Natural killer cell (primary cell): ENCODE data around the gene GPR4. TPM values are rescaled to one million over a fixed set of nuclear protein-coding genes. Genes with fewer than 3 reads are reported as not detected.
A peak's percentile ranks its signal among the peaks of the same experiment; 100 is the strongest.

Experiments used
- ATAC-seq, 3 donors: fragments of 150-1000 bp in 2 of 3; fragments of 200-7000 bp in 1 of 3; cut with Tn5 transposase; 1 replicate in 1 of 3; 2 replicates in 2 of 3; pipeline ENCODE4 v1.10.0; 2021; ENCODE audit warnings: mild to moderate bottlenecking in 2 of 3, moderate library complexity in 2 of 3
- DNase-seq, 2 donors: peaks; one replicate each; pipeline versions ENCODE4 v3.0.0 to v3.0.0-alpha.2; 2013 to 2021; ENCODE audit warnings: mixed read lengths in 1 of 2
- H3K27ac ChIP-seq: one replicate; pipeline ENCODE4 v1.5.1; 2013; ENCODE audit warnings: mild to moderate bottlenecking, low read length
- H3K27me3 ChIP-seq: one replicate; pipeline ENCODE4 v1.6.1; 2013; ENCODE audit warnings: low read length; ENCODE audit not compliant: control insufficient read depth, insufficient read depth
- H3K36me3 ChIP-seq: one replicate; pipeline ENCODE4 v1.6.1; 2013; ENCODE audit warnings: low read length; ENCODE audit not compliant: control insufficient read depth, insufficient read depth
- H3K4me1 ChIP-seq: one replicate; pipeline ENCODE4 v1.6.1; 2013; ENCODE audit warnings: low read length; ENCODE audit not compliant: control insufficient read depth, insufficient read depth
- H3K4me3 ChIP-seq: one replicate; pipeline ENCODE4 v1.5.1; 2013; ENCODE audit warnings: low read length
- H3K9me3 ChIP-seq: one replicate; pipeline ENCODE4 v1.6.1; 2013; ENCODE audit warnings: low read length; ENCODE audit not compliant: control insufficient read depth, insufficient read depth
- H3K27ac Mint-ChIP-seq, 2 donors: one replicate each; pipeline ENCODE4 v1.8.0; 2022; ENCODE audit warnings: mild to moderate bottlenecking in 2 of 2, mixed read lengths in 2 of 2, moderate library complexity in 1 of 2
- H3K27me3 Mint-ChIP-seq, 2 donors: one replicate each; pipeline ENCODE4 v1.8.0; 2022; ENCODE audit warnings: low read depth in 2 of 2, mixed read lengths in 2 of 2
- H3K36me3 Mint-ChIP-seq: one replicate; pipeline ENCODE4 v1.8.0; 2022; ENCODE audit warnings: mixed read lengths
- H3K4me1 Mint-ChIP-seq, 2 donors: one replicate each; pipeline ENCODE4 v1.8.0; 2022; ENCODE audit warnings: mixed read lengths in 2 of 2
- H3K4me3 Mint-ChIP-seq: one replicate; pipeline ENCODE4 v1.8.0; 2022; ENCODE audit warnings: mild to moderate bottlenecking, moderate library complexity, mixed read lengths
- H3K9me3 Mint-ChIP-seq, 2 donors: one replicate each; pipeline ENCODE4 v1.8.0; 2022; ENCODE audit warnings: mixed read lengths in 2 of 2
- WGBS: methylation state at CpG from one replicate; pipeline ENCODE4 v1.1.7; 2013; ENCODE audit warnings: missing lambda C conversion rate; ENCODE audit not compliant: insufficient coverage; 5-methylcytosine and 5-hydroxymethylcytosine counted together
- intact Hi-C: fragments of 100-400 bp; cut with micrococcal nuclease; formaldehyde crosslinking; loops from one replicate; pipeline ENCODE4 v1.14.2; 2022
- total RNA-seq, 4 donors: library from RNA; stranded (reverse); fragments of 120-200 nt in 1 of 4; gene quantifications; one replicate each; pipeline versions ENCODE4 v1.2.3 to v1.2.4, GENCODE V29; 2013 to 2022
- TF ChIP-seq, protein P1 (sequence below): fragments of 200-600 bp; IDR thresholded peaks from one replicate; pipeline ENCODE4 v1.8.0; 2022; ENCODE audit warnings: antibody characterized with exemption

GPR4 gene
- total RNA-seq, 3 donors from 2014 or later (not counting 1 experiment from before 2014, with no cell fraction given), result 0.12 to 0.13 TPM; not detected in 1

DNA sequence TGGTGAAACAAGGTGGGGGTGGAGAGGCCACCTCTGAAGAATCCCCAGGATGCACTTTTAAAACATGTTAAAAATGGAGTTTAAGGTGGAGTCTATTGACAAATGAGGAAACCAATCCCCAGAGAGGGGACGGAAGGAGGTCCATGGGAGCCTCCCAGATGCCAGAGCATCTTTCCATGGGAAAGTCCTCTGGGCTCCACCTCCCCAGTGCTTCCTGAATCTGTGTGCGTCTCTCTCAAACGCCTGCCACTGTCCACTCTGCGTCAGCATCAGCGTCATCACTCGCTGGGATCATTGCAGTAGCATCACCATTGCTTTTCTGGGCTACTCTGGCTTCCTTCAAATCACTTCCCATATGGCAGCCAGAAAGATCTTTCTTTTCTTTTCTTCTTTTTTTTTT lies 6.2 kb downstream of the GPR4 start:
- Histone ChIP-seq H3K36me3 (no peaks in the 10 kb centered on the region), H3K27ac (no peak overlapping the region), H3K9me3 (no peaks in the 10 kb centered on the region), H3K27me3 (peaks cover 31% of the 10 kb centered on the region), H3K4me3 (no peak overlapping the region), H3K4me1 (peaks cover 18% of the 10 kb centered on the region)
- Mint-ChIP-seq H3K27ac (no peak overlapping the region), H3K4me3 (no peak overlapping the region), H3K4me1 (peaks cover 10 to 27% of the 10 kb centered on the region in 2 donors), H3K9me3 (no peaks in the 10 kb centered on the region), H3K36me3 (no peaks in the 10 kb centered on the region), H3K27me3 (peaks cover 72 to 73% of the 10 kb centered on the region in 2 donors)
- DNase-seq, result no peak
- no peak for ATAC-seq
- 89% methylated on average over 6 of the region's 6 CpGs for WGBS
- intact Hi-C loops, result no loop called here
- TF ChIP-seq, protein P1, sequence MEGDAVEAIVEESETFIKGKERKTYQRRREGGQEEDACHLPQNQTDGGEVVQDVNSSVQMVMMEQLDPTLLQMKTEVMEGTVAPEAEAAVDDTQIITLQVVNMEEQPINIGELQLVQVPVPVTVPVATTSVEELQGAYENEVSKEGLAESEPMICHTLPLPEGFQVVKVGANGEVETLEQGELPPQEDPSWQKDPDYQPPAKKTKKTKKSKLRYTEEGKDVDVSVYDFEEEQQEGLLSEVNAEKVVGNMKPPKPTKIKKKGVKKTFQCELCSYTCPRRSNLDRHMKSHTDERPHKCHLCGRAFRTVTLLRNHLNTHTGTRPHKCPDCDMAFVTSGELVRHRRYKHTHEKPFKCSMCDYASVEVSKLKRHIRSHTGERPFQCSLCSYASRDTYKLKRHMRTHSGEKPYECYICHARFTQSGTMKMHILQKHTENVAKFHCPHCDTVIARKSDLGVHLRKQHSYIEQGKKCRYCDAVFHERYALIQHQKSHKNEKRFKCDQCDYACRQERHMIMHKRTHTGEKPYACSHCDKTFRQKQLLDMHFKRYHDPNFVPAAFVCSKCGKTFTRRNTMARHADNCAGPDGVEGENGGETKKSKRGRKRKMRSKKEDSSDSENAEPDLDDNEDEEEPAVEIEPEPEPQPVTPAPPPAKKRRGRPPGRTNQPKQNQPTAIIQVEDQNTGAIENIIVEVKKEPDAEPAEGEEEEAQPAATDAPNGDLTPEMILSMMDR, result no peak

DNA sequence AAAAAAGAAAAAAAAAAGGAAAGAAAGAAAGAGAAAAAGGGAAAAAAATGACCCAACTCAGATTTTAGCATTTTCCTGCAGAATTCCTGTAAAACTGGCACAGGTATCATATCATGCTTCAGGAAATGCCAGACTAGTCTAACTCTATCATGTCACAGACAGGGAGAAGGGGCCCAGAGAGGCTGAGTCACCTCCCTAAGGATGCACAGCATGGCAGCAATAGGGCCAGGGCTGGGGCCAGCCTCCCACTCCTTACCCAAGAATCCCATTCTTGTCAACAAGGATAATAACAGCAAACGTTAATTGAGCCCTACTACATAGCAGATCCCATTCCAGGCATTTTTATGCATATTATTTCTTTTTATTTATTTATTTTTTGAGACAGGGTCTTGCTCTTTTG lies 8.5 kb downstream of the GPR4 start:
- peaks cover 8% of the 10 kb centered on the region for H3K4me1 ChIP-seq
- no CpG with 5 or more reads among the region's 1 CpG for WGBS
- no peaks in the 10 kb centered on the region for H3K36me3 Mint-ChIP-seq
- no peak for DNase-seq
- H3K36me3 ChIP-seq, result no peaks in the 10 kb centered on the region
- no peak overlapping the region for H3K4me3 ChIP-seq
- no peak overlapping the region for H3K27ac ChIP-seq
- peaks cover 1 to 14% of the 10 kb centered on the region in 2 donors for H3K4me1 Mint-ChIP-seq
- no peak overlapping the region for H3K27ac Mint-ChIP-seq
- intact Hi-C loops, result no loop called here
- peaks cover 67 to 68% of the 10 kb centered on the region in 2 donors for H3K27me3 Mint-ChIP-seq
- H3K27me3 ChIP-seq, result peaks cover 12% of the 10 kb centered on the region
- no peaks in the 10 kb centered on the region for H3K9me3 ChIP-seq
- no peak for ATAC-seq
- no peak overlapping the region for H3K4me3 Mint-ChIP-seq
- TF ChIP-seq, protein P1, result no peak
- H3K9me3 Mint-ChIP-seq, result no peaks in the 10 kb centered on the region

DNA sequence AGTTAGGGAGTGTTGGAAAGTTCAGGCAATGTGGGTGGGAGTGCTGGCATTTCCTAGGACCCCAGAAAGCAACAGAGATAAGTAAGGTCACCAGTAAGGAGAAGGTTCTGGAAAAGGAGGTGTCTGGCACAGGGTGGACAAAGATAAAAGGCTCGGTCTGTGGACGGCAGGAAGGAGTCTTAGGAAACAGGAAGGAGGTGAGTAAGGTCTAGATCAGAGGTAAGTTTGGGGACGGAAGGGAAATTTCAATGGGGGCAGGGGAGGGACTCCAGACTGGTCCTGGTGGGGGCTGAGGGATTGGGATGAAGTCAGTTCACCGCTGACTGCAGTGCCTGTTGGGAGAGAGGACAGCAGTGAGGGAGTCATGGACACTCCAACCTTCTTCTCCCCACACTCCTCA lies 9.6 kb downstream of the GPR4 start:
- H3K27ac Mint-ChIP-seq, result no peak overlapping the region
- Histone ChIP-seq H3K9me3 (no peaks in the 10 kb centered on the region), H3K4me1 (peaks cover 3% of the 10 kb centered on the region), H3K27ac (no peak overlapping the region), H3K36me3 (no peaks in the 10 kb centered on the region), H3K4me3 (no peak overlapping the region), H3K27me3 (peaks cover 6% of the 10 kb centered on the region)
- TF ChIP-seq, protein P1, result no peak
- DNase-seq (no peak), ATAC-seq (peak in 1 of 3 donors; percentile 32)
- H3K4me3 Mint-ChIP-seq, result no peak overlapping the region
- H3K27me3 Mint-ChIP-seq, result peaks cover 56 to 58% of the 10 kb centered on the region in 2 donors
- H3K4me1 Mint-ChIP-seq, result peaks cover 0 to 5% of the 10 kb centered on the region in 2 donors
- intact Hi-C loops, result no loop called here
- 4% methylated on average over 3 of the region's 4 CpGs for WGBS
- no peaks in the 10 kb centered on the region for H3K9me3 Mint-ChIP-seq
- H3K36me3 Mint-ChIP-seq, result no peaks in the 10 kb centered on the region

DNA sequence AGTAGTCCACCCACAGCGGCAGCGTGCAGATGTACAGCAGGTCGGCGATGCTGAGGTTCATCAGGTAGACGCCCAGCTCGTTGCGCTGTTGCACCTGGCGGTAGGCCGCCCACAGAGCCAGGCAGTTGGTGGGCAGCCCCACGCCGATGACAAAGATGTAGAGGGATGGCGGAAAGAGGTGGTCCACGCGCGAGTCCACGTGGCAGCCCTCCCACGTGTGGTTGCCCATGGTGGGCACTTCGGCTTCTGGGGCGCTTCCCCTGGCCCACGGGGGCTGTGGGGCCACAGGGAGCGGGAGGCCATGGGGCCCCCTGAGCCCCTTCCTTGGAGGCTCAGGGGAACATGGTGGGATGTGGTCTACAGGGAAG lies 10.4 kb downstream of the GPR4 start:
- intact Hi-C loops, result no loop called here
- Mint-ChIP-seq H3K9me3 (no peaks in the 10 kb centered on the region), H3K4me1 (peaks cover 0 to 5% of the 10 kb centered on the region in 2 donors), H3K36me3 (no peaks in the 10 kb centered on the region), H3K27ac (peak overlapping the region in 1 of 2 donors; percentile 55), H3K4me3 (no peak overlapping the region), H3K27me3 (peaks cover 48 to 50% of the 10 kb centered on the region in 2 donors)
- no peak overlapping the region for H3K4me3 ChIP-seq
- ATAC-seq (no peak), DNase-seq (no peak)
- H3K36me3 ChIP-seq, result no peaks in the 10 kb centered on the region
- TF ChIP-seq, protein P1, result no peak
- H3K27me3 ChIP-seq, result peaks cover 3% of the 10 kb centered on the region
- no peak overlapping the region for H3K27ac ChIP-seq
- no peaks in the 10 kb centered on the region for H3K9me3 ChIP-seq
- H3K4me1 ChIP-seq, result peaks cover 3% of the 10 kb centered on the region
- 90% methylated on average over 21 of the region's 21 CpGs for whole genome bisulfite sequencing
